GM12892 (cell line): ENCODE measurements around the gene TK2.

ENCODE experiments used
- POLR2A ChIP-seq: IDR thresholded peaks from 2 replicates; pipeline ENCODE4 v1.6.1; 2011; ENCODE audit warnings: low read depth, low read length, control low read depth
- POLR2AphosphoS5 ChIP-seq: IDR thresholded peaks from 2 replicates; pipeline ENCODE4 v1.6.1; 2011; ENCODE audit warnings: low read depth, low read length, control low read depth
- TAF1 ChIP-seq: IDR thresholded peaks from 2 replicates; pipeline ENCODE4 v1.6.1; 2011; ENCODE audit warnings: low read depth, mild to moderate bottlenecking, control low read depth, low read length, borderline replicate concordance

- TF ChIP-seq POLR2A = no peak
- TF ChIP-seq POLR2AphosphoS5 = no peak
- TF ChIP-seq TAF1 = no peak
Measured at GRCh38 chr16:66594739-66595138, 44.8 kb upstream of the TK2 start.
